Hepatocyte (in vitro differentiated cells): ENCODE data around the gene DNAJC1.

ENCODE experiments used
- EZH2 ChIP-seq: fragments of 200-600 bp; sonication (generic); IDR thresholded peaks from 2 replicates; pipeline ENCODE4 v1.6.1; 2016; ENCODE audit warnings: antibody characterized with exemption, mild to moderate bottlenecking, borderline replicate concordance
- TF ChIP-seq, protein P1 (sequence below): fragments of 200-600 bp; sonication (generic); IDR thresholded peaks from 2 replicates; pipeline ENCODE4 v1.5.1; 2016; ENCODE audit warnings: antibody characterized with exemption, mild to moderate bottlenecking; ENCODE audit not compliant: poor library complexity

DNA sequence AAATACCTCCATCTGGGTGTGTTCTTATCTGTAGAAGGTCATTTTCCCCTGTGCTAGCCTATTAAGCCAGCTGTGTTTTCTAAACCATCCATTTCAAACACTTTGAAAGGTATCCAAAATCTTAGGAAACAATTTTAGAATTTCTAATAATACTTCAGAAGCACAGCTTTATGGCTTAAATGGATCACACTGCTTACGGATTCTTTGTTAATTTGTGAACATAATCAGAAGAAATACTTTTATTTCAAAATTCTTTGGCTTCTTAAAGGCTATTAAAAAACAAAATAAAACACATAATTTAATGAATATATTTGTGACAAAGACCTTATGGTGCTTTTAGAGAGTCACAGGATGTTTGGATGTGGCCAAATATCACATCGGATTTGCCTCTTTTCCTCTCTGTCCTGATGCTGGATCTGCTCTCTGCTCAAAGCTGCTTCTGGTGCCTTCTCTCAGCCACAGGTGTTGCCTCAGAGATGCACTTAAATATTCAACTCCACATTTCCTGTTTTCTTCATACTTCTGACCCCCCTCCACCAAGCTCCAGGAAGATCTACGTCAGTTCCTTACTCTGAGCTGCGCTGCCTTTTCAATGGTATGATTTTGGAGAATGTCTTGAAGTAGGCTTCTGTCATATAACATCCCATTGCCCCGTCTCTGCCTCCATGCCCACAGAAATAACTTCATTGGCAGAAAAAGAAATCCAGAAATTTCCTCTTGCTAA lies 238.9 kb downstream of the DNAJC1 start:
- no peak for TF ChIP-seq EZH2
- TF ChIP-seq, protein P1, sequence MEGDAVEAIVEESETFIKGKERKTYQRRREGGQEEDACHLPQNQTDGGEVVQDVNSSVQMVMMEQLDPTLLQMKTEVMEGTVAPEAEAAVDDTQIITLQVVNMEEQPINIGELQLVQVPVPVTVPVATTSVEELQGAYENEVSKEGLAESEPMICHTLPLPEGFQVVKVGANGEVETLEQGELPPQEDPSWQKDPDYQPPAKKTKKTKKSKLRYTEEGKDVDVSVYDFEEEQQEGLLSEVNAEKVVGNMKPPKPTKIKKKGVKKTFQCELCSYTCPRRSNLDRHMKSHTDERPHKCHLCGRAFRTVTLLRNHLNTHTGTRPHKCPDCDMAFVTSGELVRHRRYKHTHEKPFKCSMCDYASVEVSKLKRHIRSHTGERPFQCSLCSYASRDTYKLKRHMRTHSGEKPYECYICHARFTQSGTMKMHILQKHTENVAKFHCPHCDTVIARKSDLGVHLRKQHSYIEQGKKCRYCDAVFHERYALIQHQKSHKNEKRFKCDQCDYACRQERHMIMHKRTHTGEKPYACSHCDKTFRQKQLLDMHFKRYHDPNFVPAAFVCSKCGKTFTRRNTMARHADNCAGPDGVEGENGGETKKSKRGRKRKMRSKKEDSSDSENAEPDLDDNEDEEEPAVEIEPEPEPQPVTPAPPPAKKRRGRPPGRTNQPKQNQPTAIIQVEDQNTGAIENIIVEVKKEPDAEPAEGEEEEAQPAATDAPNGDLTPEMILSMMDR = no peak
